Epithelial cell of proximal tubule (primary cell): ENCODE data around the gene NUDT6. TPM values are rescaled to one million over a fixed set of nuclear protein-coding genes. Genes with fewer than 3 reads are reported as not detected.

Source experiments
- DNase-seq: peaks from one replicate; pipeline ENCODE4 v3.0.0-alpha.2; 2011; ENCODE audit warnings: low read depth
- H3K4me3 ChIP-seq: 2 replicates; pipeline ENCODE4 v1.5.1; 2011; ENCODE audit warnings: low read depth, mild to moderate bottlenecking, low read length
- CTCF ChIP-seq: conservative IDR thresholded peaks from 2 replicates; pipeline ENCODE4 v1.5.1; 2012; ENCODE audit warnings: low read depth, mild to moderate bottlenecking, low read length
- total RNA-seq: library from RNA; depleted of rRNA; stranded (reverse); fragments of >200 nt; gene quantifications from 2 replicates; pipeline ENCODE4 v1.2.3, GENCODE V29; 2015

The NUDT6 gene
- total RNA-seq, 1 donor from 2014 or later = 5.7 TPM

- H3K4me3 ChIP-seq = no peak overlapping the region
- TF ChIP-seq CTCF = no peak
- DNase-seq = no peak
Observed at GRCh38 chr4:122914938-122915337, 7.5 kb downstream of the NUDT6 start.

GRCh38 chr4:122914292-122914904, 8.0 kb downstream of the NUDT6 start:
- DNase-seq = no peak
- H3K4me3 ChIP-seq = no peak overlapping the region
- peak; percentile 50 for TF ChIP-seq CTCF

- H3K4me3 ChIP-seq = no peak overlapping the region
- TF ChIP-seq CTCF = no peak
- no peak for DNase-seq
Observed at GRCh38 chr4:122912810-122913575, 9.4 kb downstream of the NUDT6 start.

- TF ChIP-seq CTCF = no peak
- DNase-seq = no peak
- no peak overlapping the region for H3K4me3 ChIP-seq
Observed at GRCh38 chr4:122911588-122911987, 10.8 kb downstream of the NUDT6 start.

GRCh38 chr4:122909683-122910082, 12.7 kb downstream of the NUDT6 start:
- DNase-seq = no peak
- H3K4me3 ChIP-seq = no peak overlapping the region
- no peak for TF ChIP-seq CTCF

- no peak for DNase-seq
- TF ChIP-seq CTCF = no peak
Observed at GRCh38 chr4:122908223-122908622, 14.2 kb downstream of the NUDT6 start.

GRCh38 chr4:122906859-122907305, 15.5 kb downstream of the NUDT6 start:
- H3K4me3 ChIP-seq = no peak overlapping the region
- no peak for DNase-seq
- no peak for TF ChIP-seq CTCF

More at GRCh38 chr4:122908223-122908622, 14.2 kb downstream of the NUDT6 start:
- no peak overlapping the region for H3K4me3 ChIP-seq
